DOHH2 (cell line): ENCODE results near the gene TANC2.

Experiments
- H3F3A ChIP-seq: fragments of 200-600 bp; sonication (generic), shearing (Covaris generic); 2 replicates; pipeline ENCODE4 v1.6.0; 2016; ENCODE audit warnings: antibody characterized with exemption, mild to moderate bottlenecking; ENCODE audit not compliant: control insufficient read depth, insufficient read depth
- H3K27ac ChIP-seq: fragments of 200-600 bp; sonication (generic); 2 replicates; pipeline ENCODE4 v1.5.1; 2014; ENCODE audit warnings: low read depth, mild to moderate bottlenecking, low read length, moderate library complexity
- H3K27me3 ChIP-seq: fragments of 200-600 bp; sonication (generic); 2 replicates; pipeline ENCODE4 v1.6.1; 2014; ENCODE audit warnings: mild to moderate bottlenecking, low read length, mixed read lengths; ENCODE audit not compliant: control insufficient read depth
- H3K36me3 ChIP-seq: fragments of 200-600 bp; sonication (generic); 2 replicates; pipeline ENCODE4 v1.6.1; 2014; ENCODE audit warnings: mild to moderate bottlenecking, low read length, moderate library complexity, mixed read lengths; ENCODE audit not compliant: control insufficient read depth
- H3K4me1 ChIP-seq: fragments of 200-600 bp; sonication (generic); 2 replicates; pipeline ENCODE4 v1.6.1; 2014; ENCODE audit warnings: mild to moderate bottlenecking, low read length, mixed read lengths; ENCODE audit not compliant: control insufficient read depth
- H3K4me2 ChIP-seq: fragments of 200-600 bp; sonication (generic); 2 replicates; pipeline ENCODE4 v1.6.0; 2014; ENCODE audit warnings: mild to moderate bottlenecking, low read length, moderate library complexity
- H3K4me3 ChIP-seq: fragments of 200-600 bp; sonication (generic); 2 replicates; pipeline ENCODE4 v1.5.1; 2014; ENCODE audit warnings: mild to moderate bottlenecking, low read length, mixed read lengths
- H3K79me2 ChIP-seq: fragments of 200-600 bp; sonication (generic); 2 replicates; pipeline ENCODE4 v1.6.1; 2014; ENCODE audit warnings: mild to moderate bottlenecking, low read length, mixed read lengths; ENCODE audit not compliant: control insufficient read depth
- H3K9me2 ChIP-seq: fragments of 200-600 bp; sonication (generic); replicated peaks from 2 replicates; pipeline ENCODE4 v1.6.1; 2014; ENCODE audit warnings: mild to moderate bottlenecking, low read length, mixed read lengths; ENCODE audit not compliant: control insufficient read depth
- H3K9me3 ChIP-seq: fragments of 200-600 bp; sonication (generic); 2 replicates; pipeline ENCODE4 v1.6.1; 2014; ENCODE audit warnings: antibody characterized with exemption, low read length, mixed read lengths; ENCODE audit not compliant: control insufficient read depth, insufficient read depth
- H4K20me1 ChIP-seq: fragments of 200-600 bp; sonication (generic); 2 replicates; pipeline ENCODE4 v1.6.0; 2014; ENCODE audit warnings: low read depth, mild to moderate bottlenecking, antibody characterized with exemption, low read length, moderate library complexity; ENCODE audit not compliant: control insufficient read depth, insufficient read depth
- EZH2phosphoT487 ChIP-seq: fragments of 200-600 bp; sonication (generic); IDR thresholded peaks from 2 replicates; pipeline ENCODE4 v1.6.1; 2017; ENCODE audit warnings: borderline replicate concordance, mild to moderate bottlenecking, antibody characterized with exemption, low read length, moderate library complexity, mixed read lengths
- TF ChIP-seq, protein P1 (sequence below): fragments of 200-600 bp; sonication (generic); IDR thresholded peaks from one replicate; pipeline ENCODE4 v1.5.1; 2014; ENCODE audit warnings: antibody characterized with exemption, mild to moderate bottlenecking, low read depth, low read length; ENCODE audit not compliant: poor library complexity, severe bottlenecking

Gene TANC2

DNA sequence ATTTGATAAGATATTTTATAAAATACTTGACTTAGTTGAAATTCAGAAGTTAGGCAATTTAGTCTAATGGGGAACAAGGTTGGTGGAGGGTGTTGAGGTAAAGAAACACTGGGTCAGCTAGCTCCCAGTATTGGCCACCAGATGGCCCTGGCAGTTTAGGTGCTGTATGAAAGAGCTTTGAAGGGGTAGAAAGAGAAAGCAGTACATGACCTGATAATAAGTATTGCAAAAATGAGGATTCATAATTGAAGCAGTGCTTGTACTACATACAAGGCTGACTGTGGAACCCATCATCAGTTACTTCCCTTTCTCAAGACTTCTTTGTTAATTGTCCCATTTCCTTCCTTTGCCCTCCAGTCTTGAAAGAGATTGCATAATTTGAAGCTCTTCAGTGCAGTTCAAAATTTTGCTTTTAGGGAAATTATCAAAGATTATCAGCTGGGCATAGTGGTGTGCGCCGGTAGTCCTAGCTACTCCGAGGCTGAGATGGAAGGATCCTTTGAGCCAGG, 29.4 kb downstream of the TANC2 start:
- H3K4me1 ChIP-seq = no peaks in the 10 kb centered on the region
- H3K9me3 ChIP-seq = no peaks in the 10 kb centered on the region
- TF ChIP-seq, protein P1, sequence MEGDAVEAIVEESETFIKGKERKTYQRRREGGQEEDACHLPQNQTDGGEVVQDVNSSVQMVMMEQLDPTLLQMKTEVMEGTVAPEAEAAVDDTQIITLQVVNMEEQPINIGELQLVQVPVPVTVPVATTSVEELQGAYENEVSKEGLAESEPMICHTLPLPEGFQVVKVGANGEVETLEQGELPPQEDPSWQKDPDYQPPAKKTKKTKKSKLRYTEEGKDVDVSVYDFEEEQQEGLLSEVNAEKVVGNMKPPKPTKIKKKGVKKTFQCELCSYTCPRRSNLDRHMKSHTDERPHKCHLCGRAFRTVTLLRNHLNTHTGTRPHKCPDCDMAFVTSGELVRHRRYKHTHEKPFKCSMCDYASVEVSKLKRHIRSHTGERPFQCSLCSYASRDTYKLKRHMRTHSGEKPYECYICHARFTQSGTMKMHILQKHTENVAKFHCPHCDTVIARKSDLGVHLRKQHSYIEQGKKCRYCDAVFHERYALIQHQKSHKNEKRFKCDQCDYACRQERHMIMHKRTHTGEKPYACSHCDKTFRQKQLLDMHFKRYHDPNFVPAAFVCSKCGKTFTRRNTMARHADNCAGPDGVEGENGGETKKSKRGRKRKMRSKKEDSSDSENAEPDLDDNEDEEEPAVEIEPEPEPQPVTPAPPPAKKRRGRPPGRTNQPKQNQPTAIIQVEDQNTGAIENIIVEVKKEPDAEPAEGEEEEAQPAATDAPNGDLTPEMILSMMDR = peak; percentile 58
- TF ChIP-seq EZH2phosphoT487 = no peak
- H3K79me2 ChIP-seq = no peaks in the 10 kb centered on the region
- no peaks in the 10 kb centered on the region for H3K36me3 ChIP-seq
- H4K20me1 ChIP-seq = no peaks in the 10 kb centered on the region
- H3K4me2 ChIP-seq = no peak overlapping the region
- H3F3A ChIP-seq = no peaks in the 10 kb centered on the region
- no peaks in the 10 kb centered on the region for H3K27me3 ChIP-seq
- H3K9me2 ChIP-seq = no peaks in the 10 kb centered on the region
- H3K4me3 ChIP-seq = no peak overlapping the region
- H3K27ac ChIP-seq = no peak overlapping the region

DNA sequence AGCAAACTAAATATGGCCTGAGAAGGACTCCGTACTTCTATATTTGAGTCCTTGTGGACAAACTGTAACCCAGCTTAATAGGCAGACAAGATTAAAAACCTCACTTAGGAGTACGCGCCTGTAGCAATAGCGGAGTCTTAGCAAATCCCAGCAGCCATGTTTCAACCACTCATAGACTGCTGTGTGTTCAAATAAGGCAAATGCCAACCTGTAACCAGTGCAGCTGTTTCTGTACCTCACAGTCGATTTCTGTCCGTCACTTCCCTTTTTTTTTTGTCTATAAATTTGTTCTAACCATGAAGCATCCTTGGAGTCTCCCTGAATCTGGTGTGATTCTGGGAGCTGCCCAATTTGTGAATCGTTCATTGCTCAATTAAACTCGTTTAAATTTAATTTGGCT, 30.2 kb downstream of the TANC2 start:
- H3K4me1 ChIP-seq = no peaks in the 10 kb centered on the region
- TF ChIP-seq EZH2phosphoT487 = no peak
- TF ChIP-seq, protein P1 = no peak
- no peaks in the 10 kb centered on the region for H3K36me3 ChIP-seq
- no peaks in the 10 kb centered on the region for H3K9me2 ChIP-seq
- no peak overlapping the region for H3K4me2 ChIP-seq
- H3K4me3 ChIP-seq = no peak overlapping the region
- no peaks in the 10 kb centered on the region for H3K27me3 ChIP-seq
- H3K9me3 ChIP-seq = no peaks in the 10 kb centered on the region
- H3K79me2 ChIP-seq = no peaks in the 10 kb centered on the region
- H3F3A ChIP-seq = no peaks in the 10 kb centered on the region
- H3K27ac ChIP-seq = no peak overlapping the region
- no peaks in the 10 kb centered on the region for H4K20me1 ChIP-seq

DNA sequence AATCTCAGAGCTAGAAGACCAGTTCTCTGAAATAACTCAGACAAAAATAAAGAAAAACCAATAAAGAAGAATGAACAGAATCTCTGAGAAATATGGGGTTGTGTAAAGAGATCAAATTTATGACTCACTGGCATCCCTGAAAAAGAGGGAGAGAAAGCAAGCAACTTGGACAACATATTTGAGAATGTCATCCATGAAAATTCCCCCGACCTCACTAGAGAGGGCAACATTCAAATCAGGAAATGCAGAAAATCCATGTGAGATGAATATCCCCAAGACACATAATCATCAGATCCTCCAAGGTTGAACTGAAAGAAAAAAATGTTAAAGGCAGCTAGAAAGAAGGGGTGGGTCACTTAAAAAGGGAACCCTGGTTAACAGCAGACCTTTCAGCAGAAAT, 32.1 kb downstream of the TANC2 start:
- Histone ChIP-seq H3F3A (no peaks in the 10 kb centered on the region), H3K79me2 (no peaks in the 10 kb centered on the region)
- no peak for TF ChIP-seq EZH2phosphoT487
- TF ChIP-seq, protein P1 = no peak

More for the DNA sequence above, 32.1 kb downstream of the TANC2 start:
- Histone ChIP-seq H3K27me3 (no peaks in the 10 kb centered on the region), H3K4me2 (no peak overlapping the region), H3K9me3 (no peaks in the 10 kb centered on the region), H3K4me1 (no peaks in the 10 kb centered on the region), H4K20me1 (no peaks in the 10 kb centered on the region), H3K27ac (no peak overlapping the region), H3K9me2 (no peaks in the 10 kb centered on the region; the same call in 1 of the 2 replicates), H3K36me3 (no peaks in the 10 kb centered on the region), H3K4me3 (no peak overlapping the region)
